ENCODE results near the gene PCDHB2. TPM values are rescaled to one million over a fixed set of nuclear protein-coding genes. Genes with fewer than 3 reads are reported as not detected.

The PCDHB2 gene
- total and polyA plus RNA-seq, 10 of the 15 experiments (the other 5 are each of a cell fraction or from before 2014, with no cell fraction given): 0.08 to 0.17 (median 0.12) TPM; not detected in 6

DNA sequence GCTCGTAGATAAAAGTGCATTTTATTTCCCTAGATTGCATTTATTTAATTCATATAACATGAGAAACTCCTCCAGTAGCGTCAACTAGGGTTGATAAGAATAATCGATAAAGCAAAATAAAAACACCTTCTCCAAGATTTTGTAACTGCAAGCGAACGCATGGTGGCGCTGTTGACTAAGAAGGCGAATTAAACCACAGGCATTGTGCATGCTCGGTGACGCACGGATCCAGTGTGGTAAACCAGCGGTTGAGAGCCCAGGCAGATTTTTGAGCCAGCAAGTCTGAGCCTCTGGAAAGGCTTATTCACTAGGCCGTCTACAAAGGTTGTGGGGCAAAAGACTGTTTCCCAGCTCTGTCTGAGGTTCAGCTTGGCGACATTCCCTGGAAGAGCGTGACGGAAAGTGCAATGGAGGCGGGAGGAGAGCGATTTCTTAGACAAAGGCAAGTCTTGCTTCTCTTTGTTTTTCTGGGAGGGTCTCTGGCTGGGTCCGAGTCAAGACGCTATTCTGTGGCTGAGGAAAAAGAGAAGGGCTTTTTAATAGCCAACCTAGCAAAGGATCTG is 5.9 kb downstream of the PCDHB2 start, which contains the start of gene PCDHB3:
Gene PCDHB3 (plus strand): TSS at position 231 of the 563 bp plus-strand sequence. CDS start 177 bp downstream, at position 408.
- H3K9me3 ChIP-seq (replicated peaks; ENCODE audit: control insufficient read depth, insufficient read depth, low read length): no peaks in the 10 kb centered on the region; the same call in 2 of the 3 replicates
- no peak within 1 kb of the TSS for H3K27ac ChIP-seq (ENCODE audit: control insufficient read depth, insufficient read depth)
- H3K9ac ChIP-seq (ENCODE audit: control insufficient read depth, insufficient read depth, low read length): no peak within 1 kb of the TSS
- ChIA-PET SMC1A (ENCODE audit: uncharacterized antibody, unreplicated experiment) (no interaction called here), CTCF (interaction anchor here (1.1 kb wide), 1 partner anchor 14 kb away, joined by 3 read pairs; no protein-coding TSS in a partner anchor), RAD21 (ENCODE audit: unreplicated experiment) (no interaction called here), POLR2A (no interaction called here)
- intact Hi-C loops (cut with micrococcal nuclease; ENCODE audit: unreplicated experiment) (no loop called here), in situ Hi-C loops (cut with MboI) (no loop called here)
- ATAC-seq (no peak), DNase-seq (ENCODE audit: low read depth, low spot score) (no peak), FAIRE-seq (no peak)
- TF ChIP-seq, protein P1, sequence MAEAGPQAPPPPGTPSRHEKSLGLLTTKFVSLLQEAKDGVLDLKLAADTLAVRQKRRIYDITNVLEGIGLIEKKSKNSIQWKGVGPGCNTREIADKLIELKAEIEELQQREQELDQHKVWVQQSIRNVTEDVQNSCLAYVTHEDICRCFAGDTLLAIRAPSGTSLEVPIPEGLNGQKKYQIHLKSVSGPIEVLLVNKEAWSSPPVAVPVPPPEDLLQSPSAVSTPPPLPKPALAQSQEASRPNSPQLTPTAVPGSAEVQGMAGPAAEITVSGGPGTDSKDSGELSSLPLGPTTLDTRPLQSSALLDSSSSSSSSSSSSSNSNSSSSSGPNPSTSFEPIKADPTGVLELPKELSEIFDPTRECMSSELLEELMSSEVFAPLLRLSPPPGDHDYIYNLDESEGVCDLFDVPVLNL (IDR thresholded peaks at IDR 0.05; ENCODE audit: low read depth, low read length): no peak
- TF ChIP-seq RUNX3 (IDR thresholded peaks at IDR 0.05; ENCODE audit: low read length): 0 out of 2 replicates have a peak, but pooled peaks have one; percentile 12
- TF ChIP-seq NR2C1 (IDR thresholded peaks at IDR 0.05): no peak
- TF ChIP-seq TBL1XR1 (IDR thresholded peaks at IDR 0.05; ENCODE audit: low read depth, low read length): no peak
- no peak for TF ChIP-seq RELA (IDR thresholded peaks at IDR 0.05; ENCODE audit: borderline replicate concordance, partially characterized antibody)
- no peak for TF ChIP-seq KAT2A (conservative IDR thresholded peaks at IDR 0.05; ENCODE audit: control insufficient read depth, low read depth, low read length)
- H2AFZ ChIP-seq (ENCODE audit: control insufficient read depth, low read depth, low read length): no peak within 1 kb of the TSS
- 40% methylated on average over 19 of the region's 19 CpGs for WGBS (ENCODE audit: insufficient coverage, insufficient replicate concordance, low lambda C conversion rate, missing lambda C conversion rate)
- no peaks in the 10 kb centered on the region for H3K4me1 ChIP-seq (ENCODE audit: control insufficient read depth, insufficient read depth, low read length)
- BruUV-seq (replicated peaks): no TSS peak
- no peaks in the 10 kb centered on the region for H3K27me3 ChIP-seq (replicated peaks in 1 of 2; ENCODE audit: control insufficient read depth in 2 of 2, insufficient read depth in 2 of 2, low read length in 1 of 2)
- no peak within 1 kb of the TSS for H3K4me3 ChIP-seq
- no peak within 1 kb of the TSS for H3K4me2 ChIP-seq (ENCODE audit: control insufficient read depth, insufficient read depth)
- no peaks in the 10 kb centered on the region for H3K79me2 ChIP-seq (ENCODE audit: control insufficient read depth, insufficient read depth, low read length)
- no peaks in the 10 kb centered on the region for H4K20me1 ChIP-seq (ENCODE audit: control insufficient read depth, insufficient read depth)
- H3K36me3 ChIP-seq (ENCODE audit: control insufficient read depth in 2 of 2, insufficient read depth in 2 of 2, low read length in 1 of 2): no peaks in the 10 kb centered on the region

GRCh38 chr5:141101059-141101458 is 6.6 kb downstream of the PCDHB2 start:
- POLR2A ChIA-PET: no interaction called here
- no peak for TF ChIP-seq IKZF2 (IDR thresholded peaks at IDR 0.05)
- no peak for TF ChIP-seq BCLAF1 (IDR thresholded peaks at IDR 0.05)
- no peak for TF ChIP-seq BHLHE40 (IDR thresholded peaks at IDR 0.05; ENCODE audit: borderline replicate concordance in 1 of 2, low read depth in 2 of 2, low read length in 1 of 2)
- no peak for TF ChIP-seq NR2C1 (IDR thresholded peaks at IDR 0.05)
- TF ChIP-seq HSF1 (IDR thresholded peaks at IDR 0.05; ENCODE audit: low read depth, low read length): no peak
- TF ChIP-seq NR2C2 (IDR thresholded peaks at IDR 0.05; ENCODE audit: borderline replicate concordance, control insufficient read depth, insufficient read length, low read depth): no peak
- TF ChIP-seq GATAD2B (conservative IDR thresholded peaks at IDR 0.05; ENCODE audit: low read depth): no peak

More at GRCh38 chr5:141101059-141101458, 6.6 kb downstream of the PCDHB2 start:
- Histone ChIP-seq H4K20me1 (ENCODE audit: control insufficient read depth, insufficient read depth) (no peaks in the 10 kb centered on the region), H3K79me2 (ENCODE audit: control insufficient read depth, insufficient read depth, low read length) (no peaks in the 10 kb centered on the region), H3K9me3 (replicated peaks; ENCODE audit: control insufficient read depth, insufficient read depth, low read length) (no peaks in the 10 kb centered on the region; the same call in 2 of the 3 replicates), H3K27ac (ENCODE audit: control insufficient read depth, insufficient read depth) (no peak overlapping the region), H3K36me3 (ENCODE audit: control insufficient read depth in 2 of 2, insufficient read depth in 2 of 2, low read length in 1 of 2) (no peaks in the 10 kb centered on the region), H3K4me1 (ENCODE audit: control insufficient read depth, insufficient read depth, low read length) (no peaks in the 10 kb centered on the region), H3K9ac (ENCODE audit: control insufficient read depth, insufficient read depth, low read length) (no peak overlapping the region), H2AFZ (ENCODE audit: control insufficient read depth, low read depth, low read length) (no peak overlapping the region), H3K4me3 (no peak overlapping the region), H3K4me2 (ENCODE audit: control insufficient read depth, insufficient read depth) (no peak overlapping the region), H3K27me3 (replicated peaks in 1 of 2; ENCODE audit: control insufficient read depth in 2 of 2, insufficient read depth in 2 of 2, low read length in 1 of 2) (no peaks in the 10 kb centered on the region)
- in situ Hi-C loops (cut with MboI): no loop called here
- ATAC-seq (no peak), FAIRE-seq (no peak), DNase-seq (ENCODE audit: low read depth, low spot score) (no peak)
- RAD21 ChIA-PET (ENCODE audit: unreplicated experiment): no interaction called here
- SMC1A ChIA-PET (ENCODE audit: uncharacterized antibody, unreplicated experiment): no interaction called here
- intact Hi-C loops (cut with micrococcal nuclease; ENCODE audit: unreplicated experiment): no loop called here
- 64% methylated on average over 20 of the region's 20 CpGs for WGBS (ENCODE audit: insufficient coverage, insufficient replicate concordance, low lambda C conversion rate, missing lambda C conversion rate)
- CTCF ChIA-PET: interaction anchor here (1.1 kb wide), 1 partner anchor 15 kb away, joined by 3 read pairs; no protein-coding TSS in a partner anchor
- BruUV-seq (replicated peaks): no TSS peak
